KOPT-K1 (cell line): Measurements from ENCODE around the gene WFDC2.

Experiments used
- H3K27ac ChIP-seq: fragments of 200-600 bp; sonication (generic); 2 replicates; pipeline ENCODE4 v1.5.1; 2016; ENCODE audit warnings: antibody characterized with exemption, mild to moderate bottlenecking, low read depth, low read length; ENCODE audit not compliant: poor library complexity, severe bottlenecking
- H3K36me3 ChIP-seq: fragments of 200-600 bp; sonication (generic); 2 replicates; pipeline ENCODE4 v1.5.1; 2017; ENCODE audit warnings: antibody characterized with exemption, mild to moderate bottlenecking, low read length, moderate library complexity; ENCODE audit not compliant: insufficient read depth
- H3K9me3 ChIP-seq: fragments of 200-600 bp; sonication (generic); 2 replicates; pipeline ENCODE4 v1.5.1; 2017; ENCODE audit warnings: antibody characterized with exemption, low read length, mild to moderate bottlenecking; ENCODE audit not compliant: insufficient read depth, poor library complexity, severe bottlenecking

Gene WFDC2

GRCh38 chr20:45469336-45470261 is at the start of gene WFDC2:
TSS of gene WFDC2 (plus strand) at chr20:45469753. CDS start at chr20:45469782, 29 bp downstream.
- H3K27ac ChIP-seq, result no peak within 1 kb of the TSS
- no peaks in the 10 kb centered on the region for H3K36me3 ChIP-seq
- no peaks in the 10 kb centered on the region for H3K9me3 ChIP-seq

- H3K36me3 ChIP-seq, result peaks cover 71% of the 10 kb centered on the region
- no peaks in the 10 kb centered on the region for H3K9me3 ChIP-seq
- no peak overlapping the region for H3K27ac ChIP-seq
Measured at GRCh38 chr20:45420125-45420524, 49.4 kb upstream of the WFDC2 start.

GRCh38 chr20:45423700-45424099 is 45.9 kb upstream of the WFDC2 start:
- no peak overlapping the region for H3K27ac ChIP-seq
- peaks cover 93% of the 10 kb centered on the region for H3K36me3 ChIP-seq
- no peaks in the 10 kb centered on the region for H3K9me3 ChIP-seq

- Histone ChIP-seq H3K9me3 (no peaks in the 10 kb centered on the region), H3K27ac (no peak overlapping the region), H3K36me3 (peaks cover 74% of the 10 kb centered on the region)
Measured at GRCh38 chr20:45425561-45425960, 44.0 kb upstream of the WFDC2 start.

- Histone ChIP-seq H3K36me3 (peaks cover 65% of the 10 kb centered on the region), H3K9me3 (no peaks in the 10 kb centered on the region), H3K27ac (no peak overlapping the region)
Measured at GRCh38 chr20:45426320-45427016, 43.1 kb upstream of the WFDC2 start.

GRCh38 chr20:45427236-45428149 is 42.1 kb upstream of the WFDC2 start:
- H3K36me3 ChIP-seq, result peaks cover 55% of the 10 kb centered on the region
- no peak overlapping the region for H3K27ac ChIP-seq
- no peaks in the 10 kb centered on the region for H3K9me3 ChIP-seq

GRCh38 chr20:45429618-45430017 is 39.9 kb upstream of the WFDC2 start:
- Histone ChIP-seq H3K36me3 (peaks cover 35% of the 10 kb centered on the region), H3K27ac (no peak overlapping the region), H3K9me3 (no peaks in the 10 kb centered on the region)

GRCh38 chr20:45432294-45432693 is 37.3 kb upstream of the WFDC2 start:
- H3K27ac ChIP-seq, result peak overlapping the region; percentile 49

GRCh38 chr20:45433316-45433715 is 36.2 kb upstream of the WFDC2 start:
- Histone ChIP-seq H3K9me3 (no peaks in the 10 kb centered on the region), H3K36me3 (no peaks in the 10 kb centered on the region), H3K27ac (no peak overlapping the region)

More at GRCh38 chr20:45432294-45432693, 37.3 kb upstream of the WFDC2 start:
- peaks cover 10% of the 10 kb centered on the region; the same call in 1 of the 2 replicates for H3K36me3 ChIP-seq
- H3K9me3 ChIP-seq, result no peaks in the 10 kb centered on the region

GRCh38 chr20:45433976-45434375 is 35.6 kb upstream of the WFDC2 start:
- H3K36me3 ChIP-seq, result no peaks in the 10 kb centered on the region
- H3K9me3 ChIP-seq, result no peaks in the 10 kb centered on the region
- H3K27ac ChIP-seq, result no peak overlapping the region

GRCh38 chr20:45436732-45437485 is 32.6 kb upstream of the WFDC2 start:
- no peaks in the 10 kb centered on the region for H3K36me3 ChIP-seq
- H3K9me3 ChIP-seq, result no peaks in the 10 kb centered on the region
- peak overlapping the region; percentile 24 for H3K27ac ChIP-seq

- H3K9me3 ChIP-seq, result no peaks in the 10 kb centered on the region
- H3K27ac ChIP-seq, result no peak overlapping the region
- H3K36me3 ChIP-seq, result no peaks in the 10 kb centered on the region
Measured at GRCh38 chr20:45440424-45440823, 29.1 kb upstream of the WFDC2 start.

- H3K36me3 ChIP-seq, result no peaks in the 10 kb centered on the region
- no peaks in the 10 kb centered on the region for H3K9me3 ChIP-seq
- no peak overlapping the region for H3K27ac ChIP-seq
Measured at GRCh38 chr20:45440891-45441685, 28.5 kb upstream of the WFDC2 start.
